Endothelial cell of umbilical vein (primary cell): Measurements from ENCODE around the gene WDR49. TPM values are rescaled to one million over a fixed set of nuclear protein-coding genes. Genes with fewer than 3 reads are reported as not detected.

Experiments used
- BruUV-seq: library from RNA; stranded (reverse); fragments of 400-500 nt; replicated peaks from 2 replicates; lab custom pipeline; 2021; lab: Mats Ljungman, UMichigan
- CTCF ChIA-PET: fragments of 300-600, 350-600 bp; sonication (Branson Sonifier 250); formaldehyde crosslinking; loops from one replicate; lab custom pipeline; 2021; ENCODE audit warnings: antibody characterized with exemption, inconsistent platforms; lab: Charles Lee
- POLR2A ChIA-PET: fragments of 300-600, 350-600 bp; sonication (Branson Sonifier 250); formaldehyde crosslinking; loops from one replicate; lab custom pipeline; 2021; ENCODE audit warnings: antibody characterized with exemption, inconsistent platforms; lab: Charles Lee
- DNase-seq: peaks from one replicate; pipeline ENCODE4 v3.0.0-alpha.2; 2011; ENCODE audit warnings: low read depth, low spot score
- FAIRE-seq: peaks from 2 replicates; lab custom pipeline; 2011; peaks lifted over from hg19 to GRCh38; lab: Jason Lieb, UNC
- H2AFZ ChIP-seq: 2 replicates; pipeline ENCODE4 v1.6.0; 2012; ENCODE audit warnings: low read depth, low read length, control low read depth, inconsistent platforms
- H3K27ac ChIP-seq: 2 replicates; pipeline ENCODE4 v1.5.1; 2011; ENCODE audit warnings: low read depth, mild to moderate bottlenecking, control low read depth, low read length, moderate library complexity; ENCODE audit not compliant: insufficient read depth
- H3K27me3 ChIP-seq, 2 experiments: 2 replicates each; pipeline versions ENCODE4 v1.6.0 to v1.6.1; 2011; ENCODE audit warnings: low read length in 2 of 2, mixed read lengths in 1 of 2; ENCODE audit not compliant: control insufficient read depth in 2 of 2, insufficient read depth in 2 of 2
- H3K36me3 ChIP-seq, 2 experiments: 2 replicates in 1 of 2; 3 replicates in 1 of 2; pipeline ENCODE4 v1.5.1; 2011; ENCODE audit warnings: low read length in 2 of 2, mild to moderate bottlenecking in 1 of 2, moderate library complexity in 1 of 2; ENCODE audit not compliant: control insufficient read depth in 2 of 2, insufficient read depth in 2 of 2; ENCODE audit errors: extremely low read depth in 1 of 2
- H3K4me1 ChIP-seq: 3 replicates; pipeline ENCODE4 v1.5.1; 2011; ENCODE audit warnings: mild to moderate bottlenecking, low read length; ENCODE audit not compliant: control insufficient read depth, insufficient read depth; ENCODE audit errors: extremely low read depth
- H3K4me2 ChIP-seq: 2 replicates; pipeline ENCODE4 v1.6.1; 2011; ENCODE audit warnings: low read length, control low read depth, mixed read lengths; ENCODE audit not compliant: insufficient read depth
- H3K4me3 ChIP-seq, 3 experiments: fragments of 200-600 bp in 1 of 3; sonication (generic), shearing (Covaris generic) in 1 of 3; replicated peaks in 1 of 3; 2 replicates each; pipeline ENCODE4 v1.5.1; 2011 to 2016; ENCODE audit warnings: control low read depth in 3 of 3, low read length in 3 of 3, mild to moderate bottlenecking in 2 of 3, inconsistent platforms in 1 of 3, low read depth in 1 of 3, moderate library complexity in 1 of 3; ENCODE audit not compliant: insufficient read depth in 1 of 3
- H3K79me2 ChIP-seq: 2 replicates; pipeline ENCODE4 v1.6.0; 2012; ENCODE audit warnings: low read length, inconsistent platforms; ENCODE audit not compliant: control insufficient read depth, insufficient read depth
- H3K9ac ChIP-seq: replicated peaks from 2 replicates; pipeline ENCODE3; 2011; ENCODE audit warnings: low read length, control low read depth; ENCODE audit not compliant: insufficient read depth; ENCODE audit errors: extremely low read depth
- H3K9me1 ChIP-seq: replicated peaks from 3 replicates; pipeline ENCODE4 v1.6.0; 2011; ENCODE audit warnings: mild to moderate bottlenecking, low read length; ENCODE audit not compliant: control insufficient read depth, insufficient read depth; ENCODE audit errors: extremely low read depth
- H3K9me3 ChIP-seq: replicated peaks from 2 replicates; pipeline ENCODE4 v1.5.1; 2012; ENCODE audit warnings: low read length, inconsistent platforms; ENCODE audit not compliant: control insufficient read depth, insufficient read depth
- H4K20me1 ChIP-seq: replicated peaks from 2 replicates; pipeline ENCODE3; 2011; ENCODE audit warnings: mild to moderate bottlenecking, low read length; ENCODE audit not compliant: control insufficient read depth, insufficient read depth; ENCODE audit errors: extremely low read depth
- CTCF ChIP-seq, 2 donors: IDR thresholded peaks; 1 replicate in 1 of 2; 2 replicates in 1 of 2; pipeline ENCODE4 v1.5.1; 2011; ENCODE audit warnings: low read length in 2 of 2, mild to moderate bottlenecking in 2 of 2, moderate library complexity in 2 of 2, control low read depth in 1 of 2, inconsistent platforms in 1 of 2, low read depth in 1 of 2; ENCODE audit not compliant: insufficient read depth in 1 of 2; ENCODE audit errors: extremely low read depth in 1 of 2
- EZH2 ChIP-seq: IDR thresholded peaks from 2 replicates; pipeline ENCODE4 v1.6.1; 2012; ENCODE audit warnings: borderline replicate concordance, low read depth, mild to moderate bottlenecking, moderate library complexity, low read length, inconsistent platforms; ENCODE audit not compliant: severe bottlenecking
- FOS ChIP-seq: IDR thresholded peaks from 2 replicates; pipeline ENCODE4 v1.6.1; 2011; ENCODE audit warnings: mild to moderate bottlenecking, low read length, moderate library complexity, borderline replicate concordance; ENCODE audit not compliant: insufficient read depth
- GATA2 ChIP-seq: IDR thresholded peaks from 2 replicates; pipeline ENCODE4 v1.7.0; 2011; ENCODE audit warnings: low read depth, mild to moderate bottlenecking, moderate library complexity, mixed read lengths, low read length; ENCODE audit not compliant: insufficient read length, insufficient read depth
- JUN ChIP-seq: IDR thresholded peaks from 2 replicates; pipeline ENCODE4 v1.6.1; 2011; ENCODE audit warnings: borderline replicate concordance, low read depth; ENCODE audit not compliant: insufficient read length, insufficient read depth
- MAX ChIP-seq: IDR thresholded peaks from 2 replicates; pipeline ENCODE4 v1.6.1; 2011; ENCODE audit not compliant: insufficient read depth, insufficient read length
- MYC ChIP-seq: IDR thresholded peaks from one replicate; pipeline ENCODE4 v1.6.1; 2011; ENCODE audit warnings: mild to moderate bottlenecking, low read depth, low read length
- POLR2A ChIP-seq: IDR thresholded peaks from 2 replicates; pipeline ENCODE4 v1.6.1; 2012; ENCODE audit warnings: low read depth, mild to moderate bottlenecking, control low read depth, low read length
- POLR2AphosphoS5 ChIP-seq: IDR thresholded peaks from 2 replicates; pipeline ENCODE4 v1.6.1; 2012; ENCODE audit warnings: low read depth, mild to moderate bottlenecking, control low read depth, low read length, moderate library complexity; ENCODE audit not compliant: insufficient read depth
- dilution Hi-C: fragments of 300-500 bp; cut with MboI; formaldehyde crosslinking; loops from one replicate; pipeline ENCODE4 v1.15.0; 2019; ENCODE audit warnings: low sequenced_read_pairs; ENCODE audit not compliant: extremely low pct_ligation_motif_present
- intact Hi-C: fragments of 100-400 bp; cut with micrococcal nuclease; formaldehyde crosslinking; loops from one replicate; pipeline ENCODE4 v1.10.0; 2022
- polyA plus RNA-seq, 4 experiments: library from polyadenylated mRNA; depleted of rRNA in 3 of 4; stranded (reverse) in 3 of 4; unstranded in 1 of 4; fragments of >200 nt; gene quantifications; 2 replicates each; pipeline versions ENCODE4 v1.2.1 to v1.2.3, GENCODE V29; 2011 to 2012; ENCODE audit warnings: missing spikeins in 1 of 4
- total RNA-seq: library from RNA; stranded (reverse); gene quantifications from 2 replicates; pipeline ENCODE4 v1.2.3, GENCODE V29; 2021

Gene WDR49
- total and polyA plus RNA-seq, 2 donors (not counting 3 experiments of a cell fraction or from before 2014, with no cell fraction given), result not detected

GRCh38 chr3:167694121-167694520 is 40.4 kb upstream of the WDR49 start:
- H2AFZ ChIP-seq, result no peak overlapping the region
- H3K27me3 ChIP-seq, result no peaks in the 10 kb centered on the region
- TF ChIP-seq GATA2 (no peak), POLR2A (no peak), JUN (no peak), FOS (no peak), MYC (no peak), CTCF (IDR thresholded peaks at IDR 0.05; ENCODE audit: extremely low read depth in 1 of 2, insufficient read depth in 1 of 2, low read depth in 1 of 2, low read length in 2 of 2) (no peak), POLR2AphosphoS5 (no peak), MAX (no peak), EZH2 (no peak)
- DNase-seq, result no peak
- no peaks in the 10 kb centered on the region for H4K20me1 ChIP-seq
- no peaks in the 10 kb centered on the region for H3K79me2 ChIP-seq
- intact Hi-C loops, result no loop called here
- ChIA-PET POLR2A (no interaction called here), CTCF (interaction anchor here (1.3 to 2.2 kb wide), 2 partner anchors 9 to 10 kb away, joined by 6 to 15 read pairs; no protein-coding TSS in a partner anchor)
- no TSS peak for BruUV-seq
- dilution Hi-C loops, result no loop called here
- H3K4me3 ChIP-seq, result no peak overlapping the region
- no peaks in the 10 kb centered on the region for H3K9me1 ChIP-seq
- no peak overlapping the region for H3K27ac ChIP-seq
- no peaks in the 10 kb centered on the region for H3K9me3 ChIP-seq
- no peak overlapping the region for H3K9ac ChIP-seq
- no peak for FAIRE-seq
- no peaks in the 10 kb centered on the region for H3K4me1 ChIP-seq
- peaks cover 2 to 4% of the 10 kb centered on the region in 2 experiments for H3K36me3 ChIP-seq
- no peak overlapping the region for H3K4me2 ChIP-seq
